C4-2B (cell line): Measurements from ENCODE around the gene SPATA1.

Experiments
- ZFX ChIP-seq: fragments of 450-650 bp; IDR thresholded peaks from 2 replicates; pipeline ENCODE4 v1.6.1; 2017
- TF ChIP-seq, protein P1 (sequence below): fragments of 450-650 bp; conservative IDR thresholded peaks from 2 replicates; pipeline ENCODE4 v1.5.1; 2017; ENCODE audit warnings: mild to moderate bottlenecking

DNA sequence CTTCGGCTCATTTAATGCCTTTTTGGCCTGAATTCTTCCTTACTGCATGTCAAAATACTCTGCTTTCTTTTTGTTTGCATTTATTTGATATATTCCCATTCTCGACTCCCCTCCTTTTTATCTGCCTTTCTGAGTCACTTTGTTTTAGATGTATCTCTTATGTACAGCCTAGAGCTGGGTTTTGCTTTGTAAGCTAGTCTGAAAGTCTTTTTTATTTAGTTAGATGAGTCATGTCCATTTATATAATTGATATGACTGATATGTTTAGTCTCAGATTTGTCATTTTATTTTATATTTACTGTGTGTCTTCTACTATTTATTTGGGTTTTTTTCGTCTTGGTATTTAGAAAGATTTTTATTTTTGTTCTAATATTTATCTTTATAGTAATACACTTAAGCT, 33.8 kb downstream of the SPATA1 start:
- TF ChIP-seq, protein P1, sequence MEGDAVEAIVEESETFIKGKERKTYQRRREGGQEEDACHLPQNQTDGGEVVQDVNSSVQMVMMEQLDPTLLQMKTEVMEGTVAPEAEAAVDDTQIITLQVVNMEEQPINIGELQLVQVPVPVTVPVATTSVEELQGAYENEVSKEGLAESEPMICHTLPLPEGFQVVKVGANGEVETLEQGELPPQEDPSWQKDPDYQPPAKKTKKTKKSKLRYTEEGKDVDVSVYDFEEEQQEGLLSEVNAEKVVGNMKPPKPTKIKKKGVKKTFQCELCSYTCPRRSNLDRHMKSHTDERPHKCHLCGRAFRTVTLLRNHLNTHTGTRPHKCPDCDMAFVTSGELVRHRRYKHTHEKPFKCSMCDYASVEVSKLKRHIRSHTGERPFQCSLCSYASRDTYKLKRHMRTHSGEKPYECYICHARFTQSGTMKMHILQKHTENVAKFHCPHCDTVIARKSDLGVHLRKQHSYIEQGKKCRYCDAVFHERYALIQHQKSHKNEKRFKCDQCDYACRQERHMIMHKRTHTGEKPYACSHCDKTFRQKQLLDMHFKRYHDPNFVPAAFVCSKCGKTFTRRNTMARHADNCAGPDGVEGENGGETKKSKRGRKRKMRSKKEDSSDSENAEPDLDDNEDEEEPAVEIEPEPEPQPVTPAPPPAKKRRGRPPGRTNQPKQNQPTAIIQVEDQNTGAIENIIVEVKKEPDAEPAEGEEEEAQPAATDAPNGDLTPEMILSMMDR, result no peak
- no peak for TF ChIP-seq ZFX
